Parathyroid adenoma (tissue), 2 donors: Measurements from ENCODE around the gene NKD1.

ENCODE experiments used
- H2AFZ ChIP-seq: fragments of 300-600 bp; sonication (generic); one replicate; pipeline ENCODE4 v1.7.0; 2017; ENCODE audit warnings: antibody characterized with exemption, mild to moderate bottlenecking
- H3K27ac ChIP-seq: fragments of 300-600 bp; sonication (generic); one replicate; pipeline ENCODE4 v1.7.0; 2017
- H3K27me3 ChIP-seq: fragments of 300-600 bp; sonication (generic); one replicate; pipeline ENCODE4 v1.7.0; 2017; ENCODE audit warnings: low read length; ENCODE audit not compliant: control insufficient read depth, insufficient read depth
- H3K36me3 ChIP-seq: fragments of 300-600 bp; sonication (generic); one replicate; pipeline ENCODE4 v1.7.0; 2017; ENCODE audit warnings: low read length; ENCODE audit not compliant: control insufficient read depth, insufficient read depth
- H3K4me1 ChIP-seq: fragments of 300-600 bp; sonication (generic); one replicate; pipeline ENCODE4 v1.7.0; 2017; ENCODE audit warnings: control low read depth
- H3K4me2 ChIP-seq: fragments of 300-600 bp; sonication (generic); one replicate; pipeline ENCODE4 v1.7.0; 2017; ENCODE audit warnings: low read length
- H3K4me3 ChIP-seq: fragments of 300-600 bp; sonication (generic); one replicate; pipeline ENCODE4 v1.7.0; 2017; ENCODE audit warnings: low read depth, low read length
- H3K79me2 ChIP-seq: fragments of 300-600 bp; sonication (generic); one replicate; pipeline ENCODE4 v1.7.0; 2017; ENCODE audit warnings: control low read depth
- H3K9ac ChIP-seq: fragments of 300-600 bp; sonication (generic); one replicate; pipeline ENCODE4 v1.7.0; 2017; ENCODE audit warnings: mild to moderate bottlenecking
- H3K9me3 ChIP-seq: fragments of 300-600 bp; sonication (generic); one replicate; pipeline ENCODE4 v1.7.0; 2017; ENCODE audit warnings: low read length; ENCODE audit not compliant: control insufficient read depth
- TF ChIP-seq, protein P1 (sequence below): fragments of 300-600 bp; sonication (generic); IDR thresholded peaks from one replicate; pipeline ENCODE4 v1.7.0; 2017; ENCODE audit warnings: antibody characterized with exemption, mild to moderate bottlenecking
- donor health status: primary hyperparathyroidism.

NKD1 gene

DNA sequence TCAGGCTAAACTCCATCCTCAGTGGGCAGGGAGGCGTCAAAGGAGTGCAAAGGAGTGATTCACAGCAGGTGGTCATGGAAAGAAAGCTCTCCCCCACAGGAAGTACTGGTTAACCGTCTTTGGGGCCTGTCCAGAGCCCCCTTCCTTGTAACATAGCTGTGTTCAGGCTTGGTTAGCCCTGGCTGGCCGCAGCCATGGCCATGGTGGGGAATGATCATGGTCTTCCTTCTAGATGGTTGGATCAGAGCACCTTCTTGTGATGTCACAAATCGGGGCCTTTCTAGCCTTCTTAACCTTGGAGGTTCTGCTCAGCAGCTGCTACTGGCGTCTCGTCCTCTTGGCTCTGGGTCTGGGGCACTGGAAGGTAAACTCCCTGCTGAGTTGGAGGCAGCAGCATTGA is 15.8 kb downstream of the NKD1 start:
- no peaks in the 10 kb centered on the region for H3K4me1 ChIP-seq
- no peak overlapping the region for H3K4me2 ChIP-seq
- no peaks in the 10 kb centered on the region for H3K27me3 ChIP-seq
- H2AFZ ChIP-seq: no peak overlapping the region
- H3K4me3 ChIP-seq: no peak overlapping the region
- H3K79me2 ChIP-seq: no peaks in the 10 kb centered on the region
- TF ChIP-seq, protein P1, sequence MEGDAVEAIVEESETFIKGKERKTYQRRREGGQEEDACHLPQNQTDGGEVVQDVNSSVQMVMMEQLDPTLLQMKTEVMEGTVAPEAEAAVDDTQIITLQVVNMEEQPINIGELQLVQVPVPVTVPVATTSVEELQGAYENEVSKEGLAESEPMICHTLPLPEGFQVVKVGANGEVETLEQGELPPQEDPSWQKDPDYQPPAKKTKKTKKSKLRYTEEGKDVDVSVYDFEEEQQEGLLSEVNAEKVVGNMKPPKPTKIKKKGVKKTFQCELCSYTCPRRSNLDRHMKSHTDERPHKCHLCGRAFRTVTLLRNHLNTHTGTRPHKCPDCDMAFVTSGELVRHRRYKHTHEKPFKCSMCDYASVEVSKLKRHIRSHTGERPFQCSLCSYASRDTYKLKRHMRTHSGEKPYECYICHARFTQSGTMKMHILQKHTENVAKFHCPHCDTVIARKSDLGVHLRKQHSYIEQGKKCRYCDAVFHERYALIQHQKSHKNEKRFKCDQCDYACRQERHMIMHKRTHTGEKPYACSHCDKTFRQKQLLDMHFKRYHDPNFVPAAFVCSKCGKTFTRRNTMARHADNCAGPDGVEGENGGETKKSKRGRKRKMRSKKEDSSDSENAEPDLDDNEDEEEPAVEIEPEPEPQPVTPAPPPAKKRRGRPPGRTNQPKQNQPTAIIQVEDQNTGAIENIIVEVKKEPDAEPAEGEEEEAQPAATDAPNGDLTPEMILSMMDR: no peak
- no peaks in the 10 kb centered on the region for H3K36me3 ChIP-seq
- no peaks in the 10 kb centered on the region for H3K9me3 ChIP-seq
- H3K9ac ChIP-seq: no peak overlapping the region
- no peak overlapping the region for H3K27ac ChIP-seq

DNA sequence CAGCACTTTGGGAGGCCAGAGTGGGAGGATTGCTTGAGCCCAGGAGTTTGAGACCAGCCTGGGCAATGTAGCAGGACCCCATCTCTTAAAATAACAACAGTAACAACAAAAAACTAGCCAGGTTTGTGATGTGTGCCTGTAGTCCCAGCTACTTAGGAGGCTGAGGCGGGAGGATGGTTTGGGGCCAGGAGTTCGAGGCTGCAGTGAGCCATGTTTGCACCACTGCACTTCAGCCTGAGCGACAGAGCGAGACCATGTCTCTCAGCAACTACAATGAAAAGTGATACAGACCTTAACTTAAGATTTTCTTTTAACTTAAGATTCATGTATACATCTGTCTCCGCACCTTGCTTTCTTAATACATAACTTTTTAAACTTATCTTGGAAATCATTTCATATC is 17.2 kb downstream of the NKD1 start:
- no peak overlapping the region for H3K4me3 ChIP-seq
- H3K4me1 ChIP-seq: no peaks in the 10 kb centered on the region
- H3K27ac ChIP-seq: no peak overlapping the region

DNA sequence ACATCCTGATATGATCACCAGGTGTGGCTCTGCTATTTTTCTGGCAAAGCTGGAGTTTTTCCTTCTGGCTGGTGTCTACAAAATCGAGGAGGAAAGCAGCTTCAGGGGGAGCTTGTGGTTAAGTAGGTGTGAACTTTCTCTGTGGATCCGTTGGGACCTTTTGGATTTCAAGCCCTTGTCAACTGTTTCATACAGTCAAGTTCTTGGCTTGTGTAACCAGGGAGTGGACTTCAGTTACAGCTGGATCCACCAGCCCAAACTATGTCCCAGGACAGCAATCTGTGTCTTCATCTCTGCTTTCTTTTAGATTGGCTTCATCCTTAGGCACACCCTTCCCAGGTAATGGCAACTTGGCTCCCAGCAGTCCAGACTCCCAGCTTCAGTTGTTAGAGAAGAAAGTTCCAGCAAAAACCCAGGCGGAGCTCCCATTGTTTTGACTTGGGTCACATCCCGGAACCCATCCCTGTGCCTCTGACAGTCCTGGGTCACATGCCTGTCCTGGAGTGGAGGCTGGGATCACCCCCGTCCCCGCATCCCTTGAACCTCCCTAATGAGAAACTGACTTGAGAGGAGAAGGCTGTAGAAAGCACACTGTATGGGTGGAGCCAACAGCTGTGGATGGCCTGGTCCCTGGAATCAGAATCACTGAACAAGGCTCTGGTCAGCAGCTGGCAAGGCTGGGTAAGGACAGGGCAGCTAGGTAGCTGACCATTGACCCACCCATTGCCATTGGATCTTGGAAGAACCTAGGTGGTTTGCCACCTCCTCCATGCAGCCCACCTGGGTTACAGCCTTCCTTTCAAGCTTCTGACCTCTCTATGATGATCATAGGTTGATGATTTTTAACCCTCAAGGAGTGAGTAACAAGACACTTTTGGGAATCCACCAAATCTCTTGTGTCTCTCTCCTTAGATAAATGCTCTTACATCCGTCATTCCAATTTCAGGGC is 18.1 kb downstream of the NKD1 start:
- TF ChIP-seq, protein P1: no peak
- Histone ChIP-seq H3K4me2 (no peak overlapping the region), H3K79me2 (no peaks in the 10 kb centered on the region), H3K9ac (no peak overlapping the region), H3K9me3 (no peaks in the 10 kb centered on the region), H3K4me3 (no peak overlapping the region), H3K27ac (no peak overlapping the region), H3K27me3 (no peaks in the 10 kb centered on the region), H2AFZ (no peak overlapping the region), H3K36me3 (no peaks in the 10 kb centered on the region), H3K4me1 (no peaks in the 10 kb centered on the region)

More for the DNA sequence above, 17.2 kb downstream of the NKD1 start:
- no peak overlapping the region for H3K4me2 ChIP-seq
- H2AFZ ChIP-seq: no peak overlapping the region
- H3K9ac ChIP-seq: no peak overlapping the region
- TF ChIP-seq, protein P1: no peak
- H3K36me3 ChIP-seq: no peaks in the 10 kb centered on the region
- H3K79me2 ChIP-seq: no peaks in the 10 kb centered on the region
- H3K9me3 ChIP-seq: no peaks in the 10 kb centered on the region
- H3K27me3 ChIP-seq: no peaks in the 10 kb centered on the region

DNA sequence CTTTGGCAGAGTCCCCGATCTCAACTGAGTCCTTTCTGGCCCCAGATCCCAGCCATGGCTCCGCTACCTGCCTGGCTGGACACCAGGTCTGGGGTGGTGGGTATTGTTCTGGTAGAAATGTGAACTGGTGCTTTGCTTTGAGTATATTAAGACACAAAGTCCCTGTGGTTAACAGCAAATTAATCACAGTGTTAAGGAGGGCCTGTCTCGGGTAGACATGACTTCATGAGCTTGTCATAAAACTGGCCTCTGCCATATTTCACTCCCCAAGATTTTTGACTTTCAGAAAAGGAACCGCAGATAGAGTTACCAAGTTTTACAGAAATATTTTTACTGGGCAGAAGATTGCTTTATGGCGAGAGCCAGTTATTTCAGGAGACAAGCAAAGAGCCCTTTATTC is 19.5 kb downstream of the NKD1 start:
- Histone ChIP-seq H3K36me3 (no peaks in the 10 kb centered on the region), H3K9ac (no peak overlapping the region), H3K4me3 (no peak overlapping the region), H3K27ac (no peak overlapping the region), H3K4me1 (no peaks in the 10 kb centered on the region), H2AFZ (no peak overlapping the region), H3K4me2 (no peak overlapping the region), H3K79me2 (no peaks in the 10 kb centered on the region), H3K27me3 (no peaks in the 10 kb centered on the region), H3K9me3 (no peaks in the 10 kb centered on the region)
- TF ChIP-seq, protein P1: no peak
